ENCODE results near the gene SCAMP5. TPM values are rescaled to one million over a fixed set of nuclear protein-coding genes. Genes with fewer than 3 reads are reported as not detected.

SCAMP5 gene
- polyA plus RNA-seq, 4 donors = 18.8 to 28.3 (median 22.6) TPM

GRCh38 chr15:75043509-75044257 is 48.3 kb downstream of the SCAMP5 start:
- peak in 3 of 4 donors; percentile 58 to 61 (median 60) for DNase-seq (ENCODE audit: low read depth in 4 of 4, low spot score in 3 of 4)

GRCh38 chr15:75044258-75044878 is 49.0 kb downstream of the SCAMP5 start:
- DNase-seq (ENCODE audit: low read depth in 4 of 4, low spot score in 3 of 4) = no peak

- no peak for DNase-seq (ENCODE audit: low read depth in 4 of 4, low spot score in 3 of 4)
Measured at GRCh38 chr15:75045332-75046015, 50.1 kb downstream of the SCAMP5 start.

GRCh38 chr15:75048394-75048793 is 53.0 kb downstream of the SCAMP5 start:
- DNase-seq (ENCODE audit: low read depth in 4 of 4, low spot score in 3 of 4) = no peak

- no peak for DNase-seq (ENCODE audit: low read depth in 4 of 4, low spot score in 3 of 4)
Measured at GRCh38 chr15:75049392-75049791, 54.0 kb downstream of the SCAMP5 start.

- no peak for DNase-seq (ENCODE audit: low read depth in 4 of 4, low spot score in 3 of 4)
Measured at GRCh38 chr15:75050283-75050682, 54.9 kb downstream of the SCAMP5 start.

- DNase-seq (ENCODE audit: low read depth in 4 of 4, low spot score in 3 of 4) = no peak
Measured at GRCh38 chr15:75051191-75051608, 55.8 kb downstream of the SCAMP5 start.

- no peak for DNase-seq (ENCODE audit: low read depth in 4 of 4, low spot score in 3 of 4)
Measured at GRCh38 chr15:75051711-75052110, 56.3 kb downstream of the SCAMP5 start.

- no peak for DNase-seq (ENCODE audit: low read depth in 4 of 4, low spot score in 3 of 4)
Measured at GRCh38 chr15:75052972-75053747, 57.8 kb downstream of the SCAMP5 start.

- no peak for DNase-seq (ENCODE audit: low read depth in 4 of 4, low spot score in 3 of 4)
Measured at GRCh38 chr15:75053748-75054125, 58.4 kb downstream of the SCAMP5 start.

- no peak for DNase-seq (ENCODE audit: low read depth in 4 of 4, low spot score in 3 of 4)
Measured at GRCh38 chr15:75054172-75054897, 59.0 kb downstream of the SCAMP5 start.

GRCh38 chr15:75056036-75056435 is 60.7 kb downstream of the SCAMP5 start:
- DNase-seq (ENCODE audit: low read depth in 4 of 4, low spot score in 3 of 4) = no peak

- no peak for DNase-seq (ENCODE audit: low read depth in 4 of 4, low spot score in 3 of 4)
Measured at GRCh38 chr15:75058127-75058905, 63.0 kb downstream of the SCAMP5 start.

- DNase-seq (ENCODE audit: low read depth in 4 of 4, low spot score in 3 of 4) = no peak
Measured at GRCh38 chr15:75059607-75060006, 64.2 kb downstream of the SCAMP5 start.

GRCh38 chr15:75061272-75061671 is 65.9 kb downstream of the SCAMP5 start:
- no peak for DNase-seq (ENCODE audit: low read depth in 4 of 4, low spot score in 3 of 4)

GRCh38 chr15:75062706-75063105 is 67.3 kb downstream of the SCAMP5 start:
- no peak for DNase-seq (ENCODE audit: low read depth in 4 of 4, low spot score in 3 of 4)

- DNase-seq (ENCODE audit: low read depth in 4 of 4, low spot score in 3 of 4) = no peak
Measured at GRCh38 chr15:75063338-75063737, 68.0 kb downstream of the SCAMP5 start.

GRCh38 chr15:75063889-75064288 is 68.5 kb downstream of the SCAMP5 start:
- DNase-seq (ENCODE audit: low read depth in 4 of 4, low spot score in 3 of 4) = no peak

- no peak for DNase-seq (ENCODE audit: low read depth in 4 of 4, low spot score in 3 of 4)
Measured at GRCh38 chr15:75064846-75065245, 69.5 kb downstream of the SCAMP5 start.

- DNase-seq (ENCODE audit: low read depth in 4 of 4, low spot score in 3 of 4) = no peak
Measured at GRCh38 chr15:75065467-75065850, 70.1 kb downstream of the SCAMP5 start.

All from right renal pelvis (tissue), 4 donors.